SK-N-SH (cell line): ENCODE results near the gene AHRR. TPM values are rescaled to one million over a fixed set of nuclear protein-coding genes. Genes with fewer than 3 reads are reported as not detected.
A peak's percentile ranks its signal among the peaks of the same experiment; 100 is the strongest.

Experiments used
- CTCF ChIA-PET: fragments of 300-600, 350-600 bp; formaldehyde crosslinking; extraction: SDS; loops from one replicate; lab custom pipeline; 2021; lab: Yijun Ruan, JAX
- POLR2A ChIA-PET: fragments of 350-600 bp; sonication (Branson Sonifier 250); formaldehyde crosslinking; extraction: SDS; loops from one replicate; lab custom pipeline; 2020; ENCODE audit warnings: antibody characterized with exemption, inconsistent platforms; lab: Yijun Ruan, JAX
- DNase-seq: peaks from one replicate; pipeline ENCODE4 v3.0.0; 2012
- H2AFZ ChIP-seq: fragments of 200-600 bp; sonication (generic); 2 replicates; pipeline ENCODE4 v1.8.1; 2016; ENCODE audit warnings: antibody characterized with exemption, mild to moderate bottlenecking, low read depth
- H3F3A ChIP-seq: fragments of 200-600 bp; sonication (generic); replicated peaks from 2 replicates; pipeline ENCODE3; 2016; ENCODE audit warnings: antibody characterized with exemption, mild to moderate bottlenecking; ENCODE audit not compliant: insufficient read depth
- H3K27ac ChIP-seq, 2 experiments: fragments of 200-500 bp in 1 of 2; fragments of 200-600 bp in 1 of 2; sonication (Bioruptor generic) in 1 of 2; sonication (generic), shearing (Covaris generic) in 1 of 2; 2 replicates each; pipeline versions ENCODE4 v1.5.1 to v1.6.1; 2014 to 2016; ENCODE audit warnings: low read depth in 2 of 2, inconsistent platforms in 1 of 2, low read length in 1 of 2, mild to moderate bottlenecking in 1 of 2, mixed read lengths in 1 of 2
- H3K27me3 ChIP-seq: fragments of 200-600 bp; sonication (generic), shearing (Covaris generic); 2 replicates; pipeline ENCODE4 v1.6.1; 2016; ENCODE audit warnings: mixed run types; ENCODE audit not compliant: insufficient read depth
- H3K36me3 ChIP-seq, 2 experiments: fragments of 200-500 bp in 1 of 2; fragments of 200-600 bp in 1 of 2; sonication (Bioruptor generic) in 1 of 2; sonication (generic) in 1 of 2; replicated peaks in 1 of 2; 2 replicates each; pipeline versions ENCODE3 to v1.5.1; 2014 to 2016; ENCODE audit warnings: low read length in 1 of 2, mild to moderate bottlenecking in 1 of 2; ENCODE audit not compliant: insufficient read depth in 2 of 2, control insufficient read depth in 1 of 2
- H3K4me1 ChIP-seq, 2 experiments: fragments of 200-500 bp in 1 of 2; fragments of 200-600 bp in 1 of 2; sonication (Bioruptor generic) in 1 of 2; sonication (generic), shearing (Covaris generic) in 1 of 2; 2 replicates each; pipeline versions ENCODE4 v1.5.1 to v1.6.1; 2014 to 2016; ENCODE audit warnings: low read depth in 1 of 2, low read length in 1 of 2, mixed run types in 1 of 2; ENCODE audit not compliant: insufficient read depth in 2 of 2, control insufficient read depth in 1 of 2
- H3K4me2 ChIP-seq: fragments of 200-600 bp; sonication (generic), shearing (Covaris generic); 2 replicates; pipeline ENCODE4 v1.6.1; 2017; ENCODE audit warnings: mixed run types
- H3K4me3 ChIP-seq, 2 experiments: fragments of 200-500 bp in 1 of 2; fragments of 200-600 bp in 1 of 2; sonication (Bioruptor generic) in 1 of 2; sonication (generic), shearing (Covaris generic) in 1 of 2; 2 replicates each; pipeline versions ENCODE4 v1.5.1 to v1.8.1; 2014 to 2016; ENCODE audit warnings: low read depth in 2 of 2, inconsistent platforms in 1 of 2, low read length in 1 of 2, mild to moderate bottlenecking in 1 of 2, mixed read lengths in 1 of 2, moderate library complexity in 1 of 2
- H3K79me2 ChIP-seq: fragments of 200-600 bp; sonication (generic); 2 replicates; pipeline ENCODE4 v1.8.1; 2017; ENCODE audit warnings: mild to moderate bottlenecking; ENCODE audit not compliant: insufficient read depth
- H3K9ac ChIP-seq: fragments of 200-600 bp; sonication (generic); 2 replicates; pipeline ENCODE4 v1.6.1; 2017; ENCODE audit warnings: mixed run types
- H3K9me2 ChIP-seq: fragments of 200-600 bp; sonication (generic); 2 replicates; pipeline ENCODE4 v1.6.1; 2017; ENCODE audit warnings: mixed run types
- H3K9me3 ChIP-seq: fragments of 200-600 bp; sonication (generic); 2 replicates; pipeline ENCODE4 v1.6.1; 2017; ENCODE audit warnings: mixed run types, mild to moderate bottlenecking, moderate library complexity
- H4K20me1 ChIP-seq: fragments of 200-600 bp; sonication (generic); 2 replicates; pipeline ENCODE4 v1.6.1; 2017; ENCODE audit warnings: mild to moderate bottlenecking, mixed run types; ENCODE audit not compliant: insufficient read depth
- CHD2 ChIP-seq: fragments of 150-350 bp; IDR thresholded peaks from 2 replicates; pipeline ENCODE4 v1.6.1; 2018; ENCODE audit warnings: low read length; ENCODE audit not compliant: partially characterized antibody
- EP300 ChIP-seq, 2 experiments: IDR thresholded peaks; 2 replicates each; pipeline versions ENCODE4 v1.4.0 to v1.6.1; 2012; ENCODE audit warnings: borderline replicate concordance in 1 of 2, low read depth in 1 of 2, low read length in 1 of 2
- FOSL2 ChIP-seq: IDR thresholded peaks from 2 replicates; pipeline ENCODE4 v1.4.0; 2012; ENCODE audit warnings: low read depth, mild to moderate bottlenecking, moderate library complexity, borderline replicate concordance
- FOXM1 ChIP-seq: IDR thresholded peaks from 2 replicates; pipeline ENCODE4 v1.4.0; 2012; ENCODE audit warnings: low read depth, mild to moderate bottlenecking
- MAX ChIP-seq: IDR thresholded peaks from 2 replicates; pipeline ENCODE4 v1.4.0; 2012; ENCODE audit warnings: low read depth
- MXI1 ChIP-seq: IDR thresholded peaks from 2 replicates; pipeline ENCODE4 v1.6.1; 2012; ENCODE audit warnings: mild to moderate bottlenecking, low read depth, low read length, improper control_type of control experiment
- NRF1 ChIP-seq: IDR thresholded peaks from 2 replicates; pipeline ENCODE4 v1.6.1; 2012; ENCODE audit warnings: low read depth, mild to moderate bottlenecking, low read length
- RCOR1 ChIP-seq: fragments of 150-350 bp; IDR thresholded peaks from 2 replicates; pipeline ENCODE4 v1.6.1; 2017; ENCODE audit warnings: antibody characterized with exemption, low read length
- REST ChIP-seq: IDR thresholded peaks from 2 replicates; pipeline ENCODE4 v1.6.1; 2012; ENCODE audit warnings: mild to moderate bottlenecking, low read depth, low read length, moderate library complexity
- SIN3A ChIP-seq: IDR thresholded peaks from 2 replicates; pipeline ENCODE4 v1.6.1; 2012; ENCODE audit warnings: low read depth, mild to moderate bottlenecking, low read length, moderate library complexity, borderline replicate concordance
- SMC3 ChIP-seq: IDR thresholded peaks from 2 replicates; pipeline ENCODE4 v1.6.1; 2012; ENCODE audit warnings: low read depth, low read length, improper control_type of control experiment
- TAF1 ChIP-seq: IDR thresholded peaks from 2 replicates; pipeline ENCODE4 v1.6.1; 2012; ENCODE audit warnings: low read depth, mild to moderate bottlenecking, low read length, moderate library complexity, borderline replicate concordance
- TEAD4 ChIP-seq: IDR thresholded peaks from 2 replicates; pipeline ENCODE4 v1.4.0; 2012; ENCODE audit warnings: mild to moderate bottlenecking, borderline replicate concordance; ENCODE audit not compliant: insufficient read depth
- WGBS: methylation state at CpG from one replicate; pipeline ENCODE4 v1.1.6; 2017; ENCODE audit warnings: low lambda C conversion rate; 5-methylcytosine and 5-hydroxymethylcytosine counted together
- polyA plus RNA-seq, 3 experiments: library from polyadenylated mRNA; depleted of rRNA; stranded (reverse); fragments of >200 nt; gene quantifications; 2 replicates each; pipeline ENCODE4 v1.2.3, GENCODE V29; 2012

The AHRR gene
- polyA plus RNA-seq, 1 of the 3 experiments (the other 2 are of a cell fraction) = 0.71 TPM

- CTCF ChIA-PET = interaction anchor here (0.8 to 1.7 kb wide), 3 partner anchors 26 to 284 kb away, joined by 3 to 10 read pairs (median 6); no protein-coding TSS in a partner anchor
- POLR2A ChIA-PET = no interaction called here
Measured at GRCh38 chr5:472656-473550, 151.4 kb downstream of the AHRR start.

GRCh38 chr5:473551-474192 lies 152.2 kb downstream of the AHRR start:
- Histone ChIP-seq H3K79me2 (peaks cover 9% of the 10 kb centered on the region; the same call in 1 of the 2 replicates), H3K4me1 (peaks cover 0 to 21% of the 10 kb centered on the region in 2 experiments; a peak in 1 of 4 replicates), H3F3A (no peaks in the 10 kb centered on the region), H3K4me3 (peak overlapping the region; percentile 78 to 86), H3K27me3 (no peaks in the 10 kb centered on the region), H3K36me3 (peaks cover 0 to 11% of the 10 kb centered on the region in 2 experiments), H3K4me2 (peak overlapping the region; percentile 94), H3K9me3 (no peaks in the 10 kb centered on the region), H3K27ac (no peak overlapping the region), H2AFZ (peak overlapping the region; percentile 70; the same call in 1 of the 2 replicates), H3K9me2 (no peaks in the 10 kb centered on the region), H3K9ac (peak overlapping the region; percentile 55), H4K20me1 (peaks cover 6% of the 10 kb centered on the region)
- under 1% methylated on average over 18 of the region's 44 CpGs for WGBS
- POLR2A ChIA-PET = no interaction called here
- DNase-seq = peak; percentile 79
- CTCF ChIA-PET = interaction anchor here (0.8 to 1.7 kb wide), 2 partner anchors 27 to 285 kb away, joined by 3 to 6 read pairs; no protein-coding TSS in a partner anchor
- TF ChIP-seq FOXM1 = no peak
- TF ChIP-seq REST = no peak
- no peak for TF ChIP-seq CHD2
- no peak for TF ChIP-seq TEAD4
- TF ChIP-seq NRF1 = no peak
- TF ChIP-seq RCOR1 = no peak
- TF ChIP-seq FOSL2 = no peak
- TF ChIP-seq MAX = no peak
- no peak for TF ChIP-seq EP300 (IDR thresholded peaks at IDR 0.05; ENCODE audit: borderline replicate concordance in 1 of 2, low read depth in 1 of 2, low read length in 1 of 2)

More at GRCh38 chr5:472656-473550, 151.4 kb downstream of the AHRR start:
- Histone ChIP-seq H3K4me2 (peak overlapping the region; percentile 98), H3K79me2 (peaks cover 9% of the 10 kb centered on the region; the same call in 1 of the 2 replicates), H4K20me1 (peaks cover 6% of the 10 kb centered on the region), H3K36me3 (peaks cover 0 to 11% of the 10 kb centered on the region in 2 experiments), H3K9me2 (no peaks in the 10 kb centered on the region), H3F3A (no peaks in the 10 kb centered on the region), H3K4me3 (peak overlapping the region; percentile 78 to 86), H3K9ac (peak overlapping the region; percentile 88), H3K27me3 (no peaks in the 10 kb centered on the region), H3K4me1 (peaks cover 0 to 21% of the 10 kb centered on the region in 2 experiments; a peak in 1 of 4 replicates), H3K27ac (peak overlapping the region; percentile 30 to 62; a peak in 1 of 4 replicates), H3K9me3 (no peaks in the 10 kb centered on the region), H2AFZ (peak overlapping the region; percentile 70; the same call in 1 of the 2 replicates)
- TF ChIP-seq NRF1 (peak; percentile 89), MAX (peak; percentile 93), TAF1 (0 out of 2 replicates have a peak, but pooled peaks have one; percentile 15), MXI1 (peak; percentile 74; the same call in 1 of the 2 replicates), SMC3 (no peak), SIN3A (no peak; the same call in 1 of the 2 replicates)
- WGBS = 2% methylated on average over 22 of the region's 137 CpGs
- peak; percentile 99 for DNase-seq
